HG03045 (cell line): ENCODE measurements around the gene TSPAN5.
A peak's percentile ranks its signal among the peaks of the same experiment; 100 is the strongest.
"Not testable (repeated sequence)": the region's sequence is repeated elsewhere in the genome, so short reads cannot be mapped to it uniquely, and the experiment has no call there.

Experiments used
- ATAC-seq: cut with Tn5 transposase; IDR thresholded peaks from one replicate; pipeline ENCODE4 v1.9.1; 2021; ENCODE audit warnings: mild to moderate bottlenecking, moderate library complexity; ENCODE audit not compliant: unreplicated experiment

TSPAN5 gene

GRCh38 chr4:98470366-98470765 lies 188.0 kb downstream of the TSPAN5 start:
- no peak for ATAC-seq

GRCh38 chr4:98469771-98470170 lies 188.6 kb downstream of the TSPAN5 start:
- no peak for ATAC-seq

GRCh38 chr4:98468709-98469108 lies 189.7 kb downstream of the TSPAN5 start:
- no peak for ATAC-seq

GRCh38 chr4:98467627-98468072 lies 190.8 kb downstream of the TSPAN5 start:
- peak; percentile 96 for ATAC-seq

GRCh38 chr4:98466868-98467599 lies 191.4 kb downstream of the TSPAN5 start:
- no peak for ATAC-seq

GRCh38 chr4:98462487-98462886 lies 195.9 kb downstream of the TSPAN5 start:
- no peak for ATAC-seq

- not testable (repeated sequence) for ATAC-seq
These were observed 197.1 kb downstream of the TSPAN5 start for GRCh38 chr4:98461121-98461865.

- not testable (repeated sequence) for ATAC-seq
These were observed 201.0 kb downstream of the TSPAN5 start for GRCh38 chr4:98457422-98457821.

- ATAC-seq: no peak
These were observed 206.3 kb downstream of the TSPAN5 start for GRCh38 chr4:98452091-98452490.

- no peak for ATAC-seq
These were observed 209.5 kb downstream of the TSPAN5 start for GRCh38 chr4:98448908-98449307.

GRCh38 chr4:98447648-98448047 lies 210.8 kb downstream of the TSPAN5 start:
- no peak for ATAC-seq

- peak; percentile 77 for ATAC-seq
These were observed 211.7 kb downstream of the TSPAN5 start for GRCh38 chr4:98446499-98447375.

- ATAC-seq: no peak
These were observed 214.0 kb downstream of the TSPAN5 start for GRCh38 chr4:98444371-98444770.

GRCh38 chr4:98434816-98435215 lies 223.6 kb downstream of the TSPAN5 start:
- no peak for ATAC-seq

GRCh38 chr4:98433691-98434090 lies 224.7 kb downstream of the TSPAN5 start:
- ATAC-seq: no peak

- no peak for ATAC-seq
These were observed 227.6 kb downstream of the TSPAN5 start for GRCh38 chr4:98430708-98431403.

- ATAC-seq: no peak
These were observed 235.4 kb downstream of the TSPAN5 start for GRCh38 chr4:98423009-98423408.

GRCh38 chr4:98421111-98421510 lies 237.3 kb downstream of the TSPAN5 start:
- ATAC-seq: no peak
